K562 (cell line): ENCODE measurements around the gene ANO4. TPM values are rescaled to one million over a fixed set of nuclear protein-coding genes. Genes with fewer than 3 reads are reported as not detected.

Experiments
- ATAC-seq: fragments of 200-7000 bp; cut with Tn5 transposase; 3 replicates; pipeline ENCODE4 v1.9.1; 2020; ENCODE audit warnings: moderate library complexity
- BruUV-seq: library from RNA; stranded (reverse); fragments of 400-500 nt; replicated peaks from 2 replicates; lab custom pipeline; 2021; lab: Mats Ljungman, UMichigan
- CTCF ChIA-PET: fragments of 300-600 bp; formaldehyde crosslinking; extraction: SDS; loops from one replicate; lab custom pipeline; 2021; ENCODE audit warnings: low intra/inter-chr PET ratio; lab: Yijun Ruan, JAX
- POLR2A ChIA-PET: fragments of 300-600, 350-650 bp; sonication (Branson Sonifier 250); formaldehyde crosslinking; extraction: SDS; loops from one replicate; lab custom pipeline; 2021; ENCODE audit warnings: antibody characterized with exemption, inconsistent platforms; lab: Yijun Ruan, JAX
- DNase-seq, 4 experiments: peaks; one replicate each; pipeline versions ENCODE4 v3.0.0 to v3.0.0-alpha.2; 2011 to 2018; ENCODE audit warnings: low spot score in 3 of 4, mixed read lengths in 3 of 4; ENCODE audit errors: extremely low read depth in 1 of 4
- FAIRE-seq: peaks from 2 replicates; lab custom pipeline; 2011; peaks lifted over from hg19 to GRCh38; lab: Jason Lieb, UNC
- H2AFZ ChIP-seq: 2 replicates; pipeline ENCODE4 v1.6.0; 2011; ENCODE audit warnings: low read depth, low read length, control low read depth, inconsistent platforms
- H3K27ac ChIP-seq: fragments of 200-600 bp; 3 replicates; pipeline ENCODE4 v1.8.0; 2011; ENCODE audit warnings: low read depth, mild to moderate bottlenecking, control low read depth, inconsistent platforms, low read length, moderate library complexity, mixed read lengths; ENCODE audit errors: extremely low read depth
- H3K27me3 ChIP-seq, 2 experiments: fragments of 300-600 bp in 1 of 2; 2 replicates in 1 of 2; 3 replicates in 1 of 2; pipeline versions ENCODE4 v1.6.0 to v1.8.0; 2011; ENCODE audit warnings: inconsistent platforms in 2 of 2, low read length in 2 of 2, mild to moderate bottlenecking in 1 of 2, mixed read lengths in 1 of 2, moderate library complexity in 1 of 2; ENCODE audit not compliant: control insufficient read depth in 2 of 2, insufficient read depth in 2 of 2
- H3K36me3 ChIP-seq: fragments of 300-600 bp; 3 replicates; pipeline ENCODE4 v1.8.0; 2011; ENCODE audit warnings: mild to moderate bottlenecking, low read length, inconsistent platforms; ENCODE audit not compliant: control insufficient read depth, insufficient read depth
- H3K4me1 ChIP-seq, 2 experiments: fragments of 200-600 bp in 1 of 2; replicated peaks in 1 of 2; 2 replicates in 1 of 2; 3 replicates in 1 of 2; pipeline versions ENCODE4 v1.5.1 to v1.8.0; 2011; ENCODE audit warnings: inconsistent platforms in 2 of 2, low read length in 2 of 2, mild to moderate bottlenecking in 1 of 2, mixed read lengths in 1 of 2, moderate library complexity in 1 of 2; ENCODE audit not compliant: control insufficient read depth in 2 of 2, insufficient read depth in 2 of 2
- H3K4me2 ChIP-seq: 2 replicates; pipeline ENCODE4 v1.6.1; 2011; ENCODE audit warnings: low read length, control low read depth, inconsistent platforms, mixed read lengths; ENCODE audit not compliant: insufficient read depth
- H3K4me3 ChIP-seq: fragments of 200-600 bp; sonication (generic), shearing (Covaris generic); 2 replicates; pipeline ENCODE4 v1.5.1; 2016; ENCODE audit warnings: control low read depth, inconsistent platforms
- H3K79me2 ChIP-seq: fragments of 200-600 bp; 3 replicates; pipeline ENCODE4 v1.8.0; 2011; ENCODE audit warnings: low read length, inconsistent platforms; ENCODE audit not compliant: control insufficient read depth, insufficient read depth
- H3K9ac ChIP-seq, 2 experiments: 2 replicates each; pipeline versions ENCODE4 v1.6.0 to v1.6.1; 2011; ENCODE audit warnings: low read depth in 2 of 2, low read length in 2 of 2, control low read depth in 1 of 2, inconsistent platforms in 1 of 2, mild to moderate bottlenecking in 1 of 2, mixed read lengths in 1 of 2; ENCODE audit not compliant: insufficient read depth in 1 of 2
- H3K9me1 ChIP-seq: one replicate; pipeline ENCODE4 v1.6.0; 2011; ENCODE audit warnings: inconsistent platforms, mild to moderate bottlenecking, low read length, moderate library complexity; ENCODE audit not compliant: control insufficient read depth, insufficient read depth
- H3K9me3 ChIP-seq: replicated peaks from 2 replicates; pipeline ENCODE4 v1.5.1; 2011; ENCODE audit warnings: low read depth, low read length, inconsistent platforms; ENCODE audit not compliant: control insufficient read depth, insufficient read depth
- H4K20me1 ChIP-seq: replicated peaks from 2 replicates; pipeline ENCODE4 v1.6.1; 2011; ENCODE audit warnings: low read length, inconsistent platforms, mixed read lengths; ENCODE audit not compliant: control insufficient read depth, insufficient read depth
- ESRRB ChIP-seq: fragments of 250-450 bp; sonication (Bioruptor Pico); IDR thresholded peaks from 2 replicates; pipeline ENCODE4 v1.5.0; 2020; ENCODE audit warnings: mild to moderate bottlenecking, moderate library complexity, borderline replicate concordance
- MTA1 ChIP-seq: fragments of 450-650 bp; IDR thresholded peaks from 2 replicates; pipeline ENCODE4 v1.6.1; 2017; ENCODE audit warnings: borderline replicate concordance
- NFE2 ChIP-seq: IDR thresholded peaks from 2 replicates; pipeline ENCODE4 v1.6.1; 2014; ENCODE audit warnings: antibody characterized with exemption, low read depth
- NR3C1 ChIP-seq: sonication (generic); formaldehyde crosslinking; IDR thresholded peaks from 2 replicates; pipeline ENCODE4 v1.8.1; 2022; ENCODE audit warnings: missing genetic modification reagents
- SIN3A ChIP-seq, 2 experiments: fragments of 150-350 bp in 1 of 2; IDR thresholded peaks; 2 replicates each; pipeline ENCODE4 v1.6.1; 2011 to 2016; ENCODE audit warnings: borderline replicate concordance in 2 of 2, low read depth in 2 of 2, low read length in 2 of 2, mild to moderate bottlenecking in 2 of 2, moderate library complexity in 2 of 2; ENCODE audit not compliant: control insufficient read depth in 1 of 2
- SMARCA4 ChIP-seq: fragments of 450-650 bp; IDR thresholded peaks from 2 replicates; pipeline ENCODE4 v1.6.1; 2016
- ZNF124 ChIP-seq: sonication (generic); formaldehyde crosslinking; IDR thresholded peaks from 2 replicates; pipeline ENCODE4 v1.8.1; 2022; ENCODE audit warnings: missing genetic modification reagents
- ZNF431 ChIP-seq: sonication (generic); formaldehyde crosslinking; IDR thresholded peaks from 2 replicates; pipeline ENCODE4 v1.8.0; 2022; ENCODE audit warnings: mild to moderate bottlenecking, missing genetic modification reagents
- WGBS: fragments of 100-300 bp; shearing (Covaris generic); methylation state at CpG from one replicate; pipeline ENCODE4 v1.1.6; 2016; ENCODE audit warnings: low coverage, mixed read lengths; ENCODE audit not compliant: insufficient coverage; ENCODE audit errors: missing lambda C conversion rate; 5-methylcytosine and 5-hydroxymethylcytosine counted together
- in situ Hi-C: fragments of 300-500 bp; cut with MboI; formaldehyde crosslinking; loops from 4 replicates; pipeline ENCODE4 v1.15.0; 2018; ENCODE audit warnings: inconsistent platforms, mixed read lengths
- intact Hi-C: fragments of 100-400 bp; cut with micrococcal nuclease; formaldehyde crosslinking; loops from 2 replicates; pipeline ENCODE4 v1.14.2; 2022
- polyA plus RNA-seq, 8 experiments: library from polyadenylated mRNA; depleted of rRNA in 4 of 8; stranded (reverse) in 5 of 8; unstranded in 3 of 8; fragments of >200 nt; fragmentation: Nextera tagmentation in 2 of 8; fragmentation: Illumina TruSeq in 1 of 8; extraction: Ambion mirVana in 2 of 8; extraction: Trizol in 1 of 8; gene quantifications; 2 replicates each; pipeline versions ENCODE4 v1.2.1 to v1.2.3, GENCODE V29; 2011 to 2014; ENCODE audit warnings: inconsistent platforms in 1 of 8, missing spikeins in 1 of 8
- total RNA-seq, 7 experiments: library from RNA; depleted of rRNA in 6 of 7; stranded (reverse); fragments of >200 nt in 6 of 7; fragmentation: Illumina TruSeq in 2 of 7; extraction: Trizol in 2 of 7; gene quantifications; 2 replicates each; pipeline versions ENCODE4 v1.2.1 to v1.2.3, GENCODE V29; 2011 to 2021; ENCODE audit warnings: low replicate concordance in 1 of 7
- TF ChIP-seq, protein P1 (sequence below): fragments of 450-650 bp; IDR thresholded peaks from 2 replicates; pipeline ENCODE4 v1.6.1; 2017; ENCODE audit warnings: mild to moderate bottlenecking, moderate library complexity
- TF ChIP-seq, protein P2 (sequence below): fragments of 450-650 bp; IDR thresholded peaks from one replicate; pipeline ENCODE4 v1.6.1; 2018; ENCODE audit warnings: mild to moderate bottlenecking, moderate library complexity; ENCODE audit not compliant: partially characterized antibody

ANO4 gene
- total and polyA plus RNA-seq, 9 of the 15 experiments (the other 6 are each of a cell fraction or from before 2014, with no cell fraction given): not detected

DNA sequence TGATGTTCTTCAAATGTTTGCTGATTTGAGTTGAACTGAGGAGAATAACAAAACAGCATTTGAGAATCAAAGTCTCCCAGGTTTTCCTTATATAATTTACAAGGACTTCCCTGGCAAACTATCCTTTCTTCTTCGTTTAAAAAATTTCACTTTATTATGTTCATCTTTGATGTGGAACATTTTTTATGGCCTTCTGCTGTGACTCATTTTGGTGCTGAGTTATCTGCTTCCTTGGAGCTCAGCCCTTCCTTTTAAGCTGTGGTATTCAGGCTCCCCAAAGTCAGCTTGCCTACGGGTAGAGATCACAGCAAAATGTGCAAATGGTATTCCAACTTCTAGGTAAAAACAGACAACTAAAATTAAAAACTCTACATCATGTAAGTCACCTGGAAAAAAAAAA lies 1.4 kb upstream of the ANO4 start (continued):
- TF ChIP-seq NFE2 (no peak), MTA1 (no peak), ESRRB (CRISPR knock-in tag) (no peak)
- TF ChIP-seq, protein P1, sequence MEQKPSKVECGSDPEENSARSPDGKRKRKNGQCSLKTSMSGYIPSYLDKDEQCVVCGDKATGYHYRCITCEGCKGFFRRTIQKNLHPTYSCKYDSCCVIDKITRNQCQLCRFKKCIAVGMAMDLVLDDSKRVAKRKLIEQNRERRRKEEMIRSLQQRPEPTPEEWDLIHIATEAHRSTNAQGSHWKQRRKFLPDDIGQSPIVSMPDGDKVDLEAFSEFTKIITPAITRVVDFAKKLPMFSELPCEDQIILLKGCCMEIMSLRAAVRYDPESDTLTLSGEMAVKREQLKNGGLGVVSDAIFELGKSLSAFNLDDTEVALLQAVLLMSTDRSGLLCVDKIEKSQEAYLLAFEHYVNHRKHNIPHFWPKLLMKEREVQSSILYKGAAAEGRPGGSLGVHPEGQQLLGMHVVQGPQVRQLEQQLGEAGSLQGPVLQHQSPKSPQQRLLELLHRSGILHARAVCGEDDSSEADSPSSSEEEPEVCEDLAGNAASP: no peak
- TF ChIP-seq, protein P2, sequence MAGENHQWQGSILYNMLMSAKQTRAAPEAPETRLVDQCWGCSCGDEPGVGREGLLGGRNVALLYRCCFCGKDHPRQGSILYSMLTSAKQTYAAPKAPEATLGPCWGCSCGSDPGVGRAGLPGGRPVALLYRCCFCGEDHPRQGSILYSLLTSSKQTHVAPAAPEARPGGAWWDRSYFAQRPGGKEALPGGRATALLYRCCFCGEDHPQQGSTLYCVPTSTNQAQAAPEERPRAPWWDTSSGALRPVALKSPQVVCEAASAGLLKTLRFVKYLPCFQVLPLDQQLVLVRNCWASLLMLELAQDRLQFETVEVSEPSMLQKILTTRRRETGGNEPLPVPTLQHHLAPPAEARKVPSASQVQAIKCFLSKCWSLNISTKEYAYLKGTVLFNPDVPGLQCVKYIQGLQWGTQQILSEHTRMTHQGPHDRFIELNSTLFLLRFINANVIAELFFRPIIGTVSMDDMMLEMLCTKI: no peak

DNA sequence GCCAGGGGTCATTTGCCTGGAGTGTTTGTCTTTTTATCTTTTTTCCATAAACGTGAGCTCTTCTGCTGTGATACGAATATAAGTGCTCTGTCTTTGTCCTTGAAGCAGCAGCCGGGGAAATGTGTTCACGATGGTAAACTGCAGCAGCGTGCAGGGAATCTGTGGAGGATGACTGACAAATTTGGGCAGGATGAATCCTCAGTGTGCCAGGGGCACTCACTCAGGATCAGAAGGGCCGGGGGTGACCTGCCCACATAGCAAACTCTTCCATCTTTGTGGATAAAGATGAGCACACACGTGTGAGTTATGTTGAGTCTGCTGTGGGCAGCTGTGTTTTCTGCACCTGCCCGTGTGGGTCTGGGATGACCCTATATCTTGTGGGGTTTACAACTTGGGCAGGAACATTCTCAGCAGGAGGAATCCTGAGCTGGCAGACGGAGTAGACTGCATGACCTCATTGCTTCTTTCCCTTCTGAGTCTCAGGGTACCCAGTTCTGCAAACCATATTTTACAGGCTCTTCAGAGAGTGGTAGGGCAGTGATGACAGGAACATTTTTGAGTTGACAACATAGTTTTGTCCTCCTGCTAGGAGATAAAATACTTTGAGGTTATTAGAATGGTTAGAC lies 711 bp downstream of the ANO4 start:
- Histone ChIP-seq H3K4me3 (no peak overlapping the region), H3K4me2 (no peak overlapping the region), H3K27ac (no peak overlapping the region), H3K4me1 (no peaks in the 10 kb centered on the region), H2AFZ (no peak overlapping the region), H3K36me3 (no peaks in the 10 kb centered on the region), H3K27me3 (no peaks in the 10 kb centered on the region), H3K9ac (no peak overlapping the region), H4K20me1 (no peaks in the 10 kb centered on the region), H3K79me2 (no peaks in the 10 kb centered on the region), H3K9me1 (no peaks in the 10 kb centered on the region), H3K9me3 (no peaks in the 10 kb centered on the region)
- DNase-seq (no peak), ATAC-seq (no peak), FAIRE-seq (no peak)
- CTCF ChIA-PET: no interaction called here
- in situ Hi-C loops: no loop called here
- POLR2A ChIA-PET: no interaction called here
- TF ChIP-seq NR3C1 (CRISPR knock-in tag) (no peak), ZNF124 (no peak), ZNF431 (CRISPR knock-in tag) (no peak), SIN3A (IDR thresholded peaks at IDR 0.05; ENCODE audit: borderline replicate concordance in 2 of 2, control insufficient read depth in 1 of 2, low read depth in 2 of 2, low read length in 2 of 2) (no peak), SMARCA4 (no peak)
- WGBS: 0% methylated on average over 9 of the region's 9 CpGs
- no TSS peak for BruUV-seq
- intact Hi-C loops: no loop called here
